ENCODE measurements around the gene RFX2.
"Not testable (repeated sequence)": the region's sequence is repeated elsewhere in the genome, so short reads cannot be mapped to it uniquely, and the experiment has no call there.

The RFX2 gene

DNA sequence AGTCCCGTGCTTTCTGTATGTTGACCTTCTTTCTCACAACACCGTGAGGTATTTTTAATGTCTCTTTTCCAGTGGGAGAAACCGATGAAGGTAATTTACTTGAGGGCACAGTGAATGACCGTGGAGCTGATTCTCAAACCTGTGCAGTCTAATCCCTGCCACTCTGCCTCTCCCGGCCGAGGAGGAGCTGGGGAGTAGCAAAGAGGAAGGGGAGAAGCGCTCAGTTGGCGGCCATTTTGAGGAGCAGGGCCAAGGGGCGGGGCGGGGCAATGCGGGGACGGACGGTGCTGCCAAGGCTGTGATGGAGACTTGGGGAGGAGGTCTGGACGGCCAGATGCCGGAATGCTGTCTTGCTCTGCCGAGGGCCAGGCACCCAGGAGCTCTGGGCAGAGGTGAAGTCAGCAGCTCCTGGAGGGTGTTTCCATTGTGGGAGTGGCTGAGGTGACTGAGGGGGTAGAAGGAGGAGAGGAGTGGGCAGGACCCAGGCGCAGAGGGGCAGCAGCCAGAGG is 120.0 kb downstream of the RFX2 start:
- no peak for DNase-seq (ENCODE audit: low read depth in 2 of 2)

DNA sequence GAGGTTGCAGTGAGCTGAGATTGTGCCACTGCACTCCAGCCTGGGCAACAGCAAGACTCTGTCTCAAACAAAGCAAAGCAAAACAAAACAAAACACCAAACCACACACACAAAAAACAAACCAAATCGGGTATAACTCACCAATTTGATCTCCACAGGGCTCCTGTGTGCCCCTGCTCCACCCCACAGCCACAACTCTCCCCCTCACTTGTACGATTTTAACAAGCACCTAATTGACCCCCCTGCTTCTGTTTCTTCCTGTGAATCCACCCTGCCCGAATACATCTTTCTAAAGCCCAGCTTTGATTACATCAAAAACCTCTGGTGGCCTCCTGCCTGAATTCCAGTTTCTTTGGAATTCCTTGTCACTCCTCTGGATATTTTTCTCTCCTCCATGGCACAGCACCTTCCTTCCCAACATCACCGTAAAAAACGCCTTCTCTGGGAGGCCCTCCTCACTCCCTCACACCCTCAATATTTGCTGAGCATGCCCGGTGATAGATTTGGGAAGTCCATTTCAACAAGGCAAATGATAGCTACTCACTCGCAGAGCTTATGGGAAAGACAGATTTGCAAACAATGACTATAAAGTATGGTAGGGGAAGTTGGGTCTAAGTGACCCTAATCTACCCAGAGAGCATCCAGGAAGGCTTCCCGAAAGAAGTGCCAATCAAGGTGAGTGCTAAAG is 120.8 kb downstream of the RFX2 start:
- DNase-seq (ENCODE audit: low read depth in 2 of 2): no peak

DNA sequence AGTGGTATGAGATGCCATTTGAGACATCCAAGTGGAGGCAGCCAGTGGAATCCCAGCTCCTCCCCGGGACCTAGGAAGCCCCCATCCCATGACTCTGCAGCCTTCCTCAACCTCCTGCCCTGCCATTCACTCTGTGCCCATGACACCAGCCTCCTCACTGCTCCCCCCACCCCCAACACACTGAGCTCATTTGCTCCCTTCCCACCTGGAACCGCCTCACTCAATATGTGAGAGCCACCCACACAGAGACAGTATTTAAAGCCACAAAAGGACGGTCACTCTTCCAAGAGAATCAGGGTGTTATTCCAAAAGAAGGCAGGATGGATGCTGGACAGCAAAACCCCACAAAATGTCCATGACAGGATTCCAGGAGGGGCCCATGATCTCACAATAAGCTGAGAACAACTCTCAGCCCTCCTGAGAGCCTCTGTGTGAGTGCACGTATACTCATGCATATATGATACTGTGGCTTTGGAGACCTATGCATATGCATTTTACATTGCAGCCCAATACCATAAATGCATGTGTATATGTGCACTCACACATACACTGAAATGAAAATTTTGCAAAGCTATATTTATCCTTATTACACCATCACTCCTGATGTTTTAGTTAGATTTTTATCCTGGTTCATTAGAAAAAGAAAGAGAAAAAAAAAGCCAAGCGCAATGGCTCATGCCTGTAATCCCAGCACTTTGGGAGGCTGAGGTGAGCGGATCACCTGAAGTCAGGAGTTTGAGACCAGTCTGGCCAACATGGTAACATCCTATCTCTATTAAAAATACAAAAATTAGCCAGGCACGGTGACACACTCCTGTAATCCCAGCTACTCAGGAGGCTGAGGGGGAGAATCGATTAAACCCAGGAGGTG is 121.5 kb downstream of the RFX2 start:
- no peak for DNase-seq (ENCODE audit: low read depth in 2 of 2)

DNA sequence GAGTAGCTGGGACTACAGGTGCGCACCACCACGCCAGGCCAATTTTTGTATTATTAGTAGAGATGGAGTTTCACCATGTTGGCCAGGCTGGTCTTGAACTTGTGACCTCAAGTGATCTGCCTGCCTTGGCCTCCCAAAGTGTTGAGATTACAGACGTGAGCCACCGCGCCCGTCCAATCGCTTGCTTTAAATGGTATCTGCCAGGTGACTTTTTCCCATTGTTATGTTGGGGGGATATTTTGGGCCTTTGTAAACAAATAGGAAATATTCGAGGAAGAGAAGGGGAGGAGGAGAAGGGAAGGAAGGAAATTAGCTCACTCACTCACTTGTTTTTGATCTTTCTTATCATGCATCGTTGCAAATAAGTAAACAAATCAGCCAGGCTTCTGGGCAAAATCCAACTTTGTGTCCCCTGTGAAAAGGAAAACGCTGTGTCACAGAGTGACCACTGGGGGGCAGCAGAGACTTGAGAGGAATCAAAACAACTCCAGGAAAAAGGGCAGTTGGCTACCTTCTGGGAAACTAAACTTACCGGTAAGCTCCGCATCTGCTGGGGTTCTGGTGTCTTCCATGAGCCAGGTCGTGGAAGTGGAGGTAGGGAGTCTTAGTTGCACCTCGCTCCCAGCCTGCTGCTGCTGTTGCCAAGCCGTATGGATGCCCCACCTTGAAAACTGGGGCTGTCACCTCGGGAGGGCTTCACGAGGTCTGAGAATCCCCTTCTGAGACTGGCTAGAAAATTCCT is 123.1 kb downstream of the RFX2 start:
- DNase-seq (ENCODE audit: low read depth in 2 of 2): peak; percentile 28 to 36

DNA sequence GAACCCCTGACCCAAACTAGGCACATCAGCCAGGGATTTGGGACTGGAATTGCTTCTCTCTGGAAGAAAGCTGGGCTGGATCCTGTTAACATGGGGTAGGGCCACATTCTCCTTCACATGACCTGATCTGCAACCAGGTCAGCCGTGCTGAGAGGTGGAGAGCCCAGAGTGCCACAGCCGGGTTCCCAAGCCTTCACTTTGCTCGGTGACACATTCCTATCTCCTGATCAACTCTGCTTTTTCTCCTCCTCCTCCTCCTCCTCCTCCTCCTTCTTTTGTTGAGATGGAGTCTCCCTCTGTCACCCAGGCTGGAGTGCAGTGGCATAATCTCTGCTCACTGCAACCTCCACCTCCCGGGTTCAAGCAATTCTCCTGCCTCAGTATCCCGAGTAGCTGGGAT is 124.5 kb downstream of the RFX2 start:
- not testable (repeated sequence) for DNase-seq (ENCODE audit: low read depth in 2 of 2)

- no peak for DNase-seq (ENCODE audit: low read depth in 2 of 2)
These were observed 125.1 kb downstream of the RFX2 start for GRCh38 chr19:5985098-5985783.

- DNase-seq (ENCODE audit: low read depth in 2 of 2): no peak
These were observed 125.7 kb downstream of the RFX2 start for GRCh38 chr19:5984600-5984999.

GRCh38 chr19:5983367-5983955 is 126.8 kb downstream of the RFX2 start:
- no peak for DNase-seq (ENCODE audit: low read depth in 2 of 2)

GRCh38 chr19:5978606-5979552 is 131.4 kb downstream of the RFX2 start:
- no peak for DNase-seq (ENCODE audit: low read depth in 2 of 2)

DNA sequence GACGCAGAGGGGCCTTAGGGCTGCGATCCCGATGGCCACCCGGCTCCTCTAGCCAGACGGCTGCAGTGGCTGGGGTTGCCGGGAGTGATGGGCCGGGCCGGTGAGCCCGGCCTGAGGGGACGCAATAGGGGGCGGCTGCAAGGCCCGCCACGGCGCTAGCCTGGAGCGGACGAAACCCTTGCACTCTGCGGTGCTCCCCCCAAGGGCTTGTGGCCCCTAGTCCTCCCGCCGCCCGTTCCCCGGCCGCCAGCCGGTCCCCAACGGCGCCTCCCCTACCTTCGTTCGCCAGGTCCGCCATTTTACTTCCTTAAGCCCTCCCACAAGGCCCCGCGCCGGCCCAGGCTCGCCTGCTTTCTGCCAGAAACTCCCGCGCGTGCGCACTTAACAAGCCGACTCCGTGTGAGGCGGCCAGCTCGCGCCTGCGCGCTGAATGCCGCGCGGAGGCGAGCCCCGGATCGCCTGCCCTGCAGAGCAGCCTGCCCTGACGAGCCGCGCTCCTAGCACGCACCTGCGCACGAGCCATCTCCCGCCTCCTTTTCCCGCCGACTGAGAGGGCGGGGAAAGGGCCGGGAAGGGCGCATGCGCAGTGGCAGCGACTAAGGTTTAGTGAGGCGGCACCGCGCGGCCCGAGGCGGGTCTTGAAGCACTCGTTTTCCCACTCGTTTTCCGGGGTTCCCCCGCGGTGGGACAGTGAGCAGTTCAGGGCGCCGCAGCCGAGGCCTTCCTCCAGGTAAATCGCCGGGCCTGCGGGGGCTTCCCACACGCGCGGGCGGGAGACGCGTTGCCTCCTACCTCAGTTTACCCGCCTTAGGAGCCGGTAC is 132.3 kb downstream of the RFX2 start, which contains the start of gene RANBP3:
TSS of gene RANBP3 (minus strand) at position 356 of the 821 bp plus-strand sequence. CDS start at position 298, 58 bp downstream.
- peak; percentile 96 to 97 for DNase-seq (ENCODE audit: low read depth in 2 of 2)

GRCh38 chr19:5977222-5977784 is 133.0 kb downstream of the RFX2 start:
- no peak for DNase-seq (ENCODE audit: low read depth in 2 of 2)

GRCh38 chr19:5976768-5977167 is 133.5 kb downstream of the RFX2 start:
- no peak for DNase-seq (ENCODE audit: low read depth in 2 of 2)

DNA sequence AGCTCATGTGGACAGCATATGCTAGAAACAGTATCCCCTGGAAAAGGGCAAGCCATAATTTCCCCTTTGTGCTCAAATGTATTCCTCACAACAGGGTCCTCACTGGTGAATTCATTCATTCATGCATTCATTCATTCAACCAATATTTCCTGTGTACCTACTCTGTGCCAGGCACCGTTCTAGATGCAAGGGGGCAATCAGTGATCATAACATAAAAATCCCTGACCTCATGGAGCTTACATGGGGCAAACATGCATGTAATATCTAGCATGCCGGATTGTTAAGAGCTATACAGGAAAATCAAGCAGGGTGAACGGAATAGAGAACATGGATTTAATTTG is 134.9 kb downstream of the RFX2 start:
- no peak for DNase-seq (ENCODE audit: low read depth in 2 of 2)

DNA sequence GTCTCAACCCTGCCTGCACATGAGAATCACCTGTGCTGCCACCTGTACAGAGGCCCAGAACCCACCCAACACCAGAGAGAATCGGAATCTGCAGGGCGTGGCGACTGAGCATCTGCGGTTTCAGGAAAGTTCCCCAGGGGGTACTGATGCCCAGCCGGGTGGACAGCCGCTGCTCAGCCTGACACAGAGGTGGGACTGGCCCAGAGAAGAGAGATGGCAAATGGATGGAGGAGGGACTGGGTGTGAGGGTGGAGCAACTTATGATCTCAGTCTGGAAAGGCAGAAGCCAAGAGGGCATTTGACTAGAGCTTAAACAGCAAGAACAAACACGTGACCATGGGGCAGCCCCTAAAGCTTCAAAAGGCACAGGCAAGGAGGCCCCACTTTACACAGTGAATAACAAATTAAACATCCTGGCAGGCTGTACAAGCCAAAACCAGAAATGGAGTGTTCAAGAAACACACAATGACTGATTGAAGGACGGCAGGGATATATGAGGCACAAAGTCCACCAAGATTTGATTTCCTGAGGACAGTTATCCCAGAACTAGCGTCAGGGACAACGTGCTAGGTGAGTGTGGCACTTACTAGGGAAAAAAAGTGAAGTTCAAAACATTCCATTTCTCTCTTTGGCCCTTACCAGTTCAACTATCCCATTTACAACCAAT is 135.4 kb downstream of the RFX2 start:
- DNase-seq (ENCODE audit: low read depth in 2 of 2): no peak

DNA sequence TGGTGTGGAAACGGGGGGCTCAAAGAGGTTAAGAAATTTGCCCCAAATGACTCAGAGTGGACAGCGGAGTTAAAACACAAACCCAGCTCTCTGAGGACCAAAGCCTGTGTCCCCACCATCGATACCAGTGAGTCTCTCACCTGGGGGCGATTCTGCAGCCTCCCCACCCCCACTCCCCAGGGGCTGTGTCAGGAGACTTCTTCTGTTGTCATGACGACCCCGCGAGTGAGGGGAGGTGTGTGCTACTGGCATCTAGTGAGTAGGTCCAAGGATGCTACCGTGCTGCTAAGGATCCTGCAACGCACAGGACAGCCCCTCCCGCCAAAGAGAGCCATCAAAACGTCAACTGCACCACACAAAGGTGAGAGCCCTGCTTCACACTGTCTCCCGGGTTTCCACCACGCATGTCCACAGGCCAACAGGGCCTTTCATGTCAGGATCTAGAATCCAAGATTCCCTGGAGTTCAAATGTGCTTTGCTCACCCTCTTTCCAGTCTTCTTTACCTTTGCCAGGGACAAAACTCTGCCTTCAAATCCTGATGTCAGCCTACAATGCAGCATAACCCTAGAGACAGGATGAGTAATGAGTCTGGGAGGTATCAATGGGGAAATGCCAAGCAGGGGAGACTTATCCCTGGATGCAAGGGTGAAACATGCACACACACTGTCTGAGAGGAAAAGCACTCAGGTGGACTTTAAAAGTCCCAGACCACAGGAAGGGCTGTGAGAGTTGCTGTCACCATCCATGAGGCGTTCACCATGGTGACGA is 136.2 kb downstream of the RFX2 start:
- DNase-seq (ENCODE audit: low read depth in 2 of 2): no peak

GRCh38 chr19:5973376-5973775 is 136.9 kb downstream of the RFX2 start:
- DNase-seq (ENCODE audit: low read depth in 2 of 2): no peak

- no peak for DNase-seq (ENCODE audit: low read depth in 2 of 2)
These were observed 138.0 kb downstream of the RFX2 start for GRCh38 chr19:5972355-5972731.

Data from fibroblast of skin of left biceps (primary cell).